Mammary epithelial cell (primary cell): Measurements from ENCODE around the gene OLFML2A.

Experiments
- EZH2 ChIP-seq: IDR thresholded peaks from 2 replicates; pipeline ENCODE4 v1.6.1; 2012; ENCODE audit warnings: low read length, inconsistent platforms, borderline replicate concordance
- TF ChIP-seq, protein P1 (sequence below), 2 donors: IDR thresholded peaks in 1 of 2; conservative IDR thresholded peaks in 1 of 2; 2 replicates each; pipeline ENCODE4 v1.5.1; 2011 to 2012; ENCODE audit warnings: inconsistent platforms in 2 of 2, low read length in 2 of 2, mild to moderate bottlenecking in 2 of 2, control low read depth in 1 of 2, low read depth in 1 of 2; ENCODE audit not compliant: insufficient read depth in 1 of 2; ENCODE audit errors: extremely low read depth in 1 of 2

DNA sequence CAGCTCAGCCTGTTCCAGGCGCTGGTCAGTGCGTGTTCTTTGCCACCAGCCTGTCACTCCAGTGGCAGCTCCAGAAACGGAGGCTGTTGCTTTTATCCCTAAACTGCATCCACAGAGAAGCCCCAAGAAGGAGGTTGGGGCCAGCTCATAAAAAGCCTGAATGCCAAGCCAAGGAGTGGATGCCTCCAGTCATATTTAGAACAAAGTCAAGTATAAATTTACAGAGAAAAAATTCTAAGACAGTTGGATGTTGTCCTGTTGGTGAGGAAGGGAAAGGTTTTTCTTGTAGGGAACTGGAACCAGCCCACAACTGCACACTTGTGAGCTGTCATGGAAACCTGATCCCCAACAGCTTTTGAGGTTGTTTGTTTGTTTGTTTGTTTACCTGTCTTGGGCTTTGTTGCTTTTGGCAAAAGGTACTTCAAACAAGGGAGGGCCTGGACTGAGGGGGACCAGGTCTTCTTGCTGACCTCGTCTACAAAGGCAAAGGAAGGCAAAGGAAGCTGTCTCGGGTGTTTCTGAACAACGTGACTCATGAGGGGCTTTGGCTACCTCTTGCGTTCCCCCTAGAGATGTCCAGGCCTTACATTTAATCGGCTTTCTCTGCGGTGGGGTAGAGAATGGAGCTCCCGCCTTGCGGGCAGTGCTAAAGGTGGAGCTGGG, 36.7 kb downstream of the OLFML2A start:
- TF ChIP-seq, protein P1, sequence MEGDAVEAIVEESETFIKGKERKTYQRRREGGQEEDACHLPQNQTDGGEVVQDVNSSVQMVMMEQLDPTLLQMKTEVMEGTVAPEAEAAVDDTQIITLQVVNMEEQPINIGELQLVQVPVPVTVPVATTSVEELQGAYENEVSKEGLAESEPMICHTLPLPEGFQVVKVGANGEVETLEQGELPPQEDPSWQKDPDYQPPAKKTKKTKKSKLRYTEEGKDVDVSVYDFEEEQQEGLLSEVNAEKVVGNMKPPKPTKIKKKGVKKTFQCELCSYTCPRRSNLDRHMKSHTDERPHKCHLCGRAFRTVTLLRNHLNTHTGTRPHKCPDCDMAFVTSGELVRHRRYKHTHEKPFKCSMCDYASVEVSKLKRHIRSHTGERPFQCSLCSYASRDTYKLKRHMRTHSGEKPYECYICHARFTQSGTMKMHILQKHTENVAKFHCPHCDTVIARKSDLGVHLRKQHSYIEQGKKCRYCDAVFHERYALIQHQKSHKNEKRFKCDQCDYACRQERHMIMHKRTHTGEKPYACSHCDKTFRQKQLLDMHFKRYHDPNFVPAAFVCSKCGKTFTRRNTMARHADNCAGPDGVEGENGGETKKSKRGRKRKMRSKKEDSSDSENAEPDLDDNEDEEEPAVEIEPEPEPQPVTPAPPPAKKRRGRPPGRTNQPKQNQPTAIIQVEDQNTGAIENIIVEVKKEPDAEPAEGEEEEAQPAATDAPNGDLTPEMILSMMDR (conservative IDR thresholded peaks at IDR 0.05 in 1 of 2, IDR thresholded peaks at IDR 0.05 in 1 of 2; ENCODE audit: extremely low read depth in 1 of 2, insufficient read depth in 1 of 2, low read depth in 1 of 2, low read length in 2 of 2): no peak
- no peak for TF ChIP-seq EZH2
